ENCODE measurements around the gene PTTG2. TPM values are rescaled to one million over a fixed set of nuclear protein-coding genes. Genes with fewer than 3 reads are reported as not detected.
A peak's percentile ranks its signal among the peaks of the same experiment; 100 is the strongest.

Gene PTTG2
- total RNA-seq, 2 experiments from 2014 or later = 1.8 to 2.2 TPM

DNA sequence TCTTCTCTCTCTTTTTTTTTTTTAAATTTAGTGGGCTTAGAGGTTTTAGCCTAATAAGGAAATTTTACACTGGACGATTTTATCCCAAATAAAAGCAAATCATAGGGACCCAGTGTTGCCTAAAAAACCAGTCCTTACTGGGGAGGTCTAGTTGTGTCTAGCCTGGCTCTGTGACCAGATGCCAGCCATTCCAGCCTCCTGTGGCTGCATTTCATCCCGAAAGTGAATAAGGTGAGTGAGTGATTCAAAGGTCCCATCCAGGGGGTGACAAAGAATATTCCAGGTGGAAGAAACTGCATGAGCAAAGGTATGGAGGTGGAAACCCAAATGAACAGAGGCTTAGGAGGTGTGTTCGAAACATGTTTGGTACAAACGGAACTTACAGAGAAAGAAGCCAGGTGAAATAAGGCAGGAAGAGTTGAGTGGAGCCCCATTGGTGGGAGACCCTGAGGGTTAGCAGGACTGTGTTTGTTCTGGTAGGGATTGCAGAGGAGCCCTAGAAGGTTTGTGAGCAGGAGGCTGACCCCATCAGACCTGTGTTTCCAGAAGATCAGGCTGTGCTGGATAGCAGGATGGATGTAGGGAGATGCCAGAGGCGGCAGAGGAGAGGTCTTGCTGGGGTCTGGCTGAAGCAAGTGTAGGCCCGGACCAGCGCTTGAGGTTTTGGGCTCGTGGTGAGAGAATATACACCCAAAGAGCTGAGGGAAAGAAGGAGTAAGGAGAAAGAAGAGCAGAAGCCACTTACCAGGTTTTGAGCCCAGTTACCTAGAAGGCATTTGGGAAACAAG is 31.6 kb downstream of the PTTG2 start:
- no peaks in the 10 kb centered on the region for H3K27me3 Mint-ChIP-seq (ENCODE audit: low read depth)
- H3K27ac Mint-ChIP-seq = no peak overlapping the region
- POLR2A ChIA-PET = no interaction called here
- peaks cover 2% of the 10 kb centered on the region for H3K36me3 Mint-ChIP-seq (ENCODE audit: low read depth)
- no peaks in the 10 kb centered on the region for H3K9me3 Mint-ChIP-seq (ENCODE audit: insufficient read depth)
- CTCF ChIA-PET = no interaction called here
- H3K4me1 Mint-ChIP-seq (ENCODE audit: low read depth) = peaks cover 26% of the 10 kb centered on the region
- no peak overlapping the region for H3K4me3 Mint-ChIP-seq
- ATAC-seq (no peak), DNase-seq (no peak)

DNA sequence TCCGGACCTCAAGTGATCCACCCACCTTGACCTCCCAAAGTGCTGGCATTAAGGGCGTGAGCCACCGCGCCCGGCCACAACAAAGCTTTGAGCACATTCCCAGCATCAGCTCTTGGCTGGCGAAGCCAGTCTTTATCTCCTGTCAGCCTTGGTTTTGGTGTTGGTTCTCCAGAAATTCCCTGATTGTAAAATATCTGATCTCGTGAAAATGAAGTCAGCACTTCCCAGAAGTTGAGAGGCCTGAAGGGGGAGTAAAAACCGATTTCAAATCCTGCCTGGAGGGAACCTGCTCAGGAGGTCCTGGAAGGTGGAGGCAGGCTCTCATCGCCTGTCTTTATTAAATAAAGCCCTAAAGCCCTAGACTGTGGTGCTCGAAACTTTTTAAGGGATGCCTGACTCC is 33.6 kb downstream of the PTTG2 start:
- ChIA-PET CTCF (interaction anchor here (1.2 kb wide), 1 partner anchor 15 kb away, joined by 3 read pairs; no protein-coding TSS in a partner anchor), POLR2A (interaction anchor here (0.8 kb wide), 1 partner anchor 15 kb away, joined by 3 read pairs; no protein-coding TSS in a partner anchor)
- Mint-ChIP-seq H3K4me3 (no peak overlapping the region), H3K9me3 (ENCODE audit: insufficient read depth) (no peaks in the 10 kb centered on the region), H3K4me1 (ENCODE audit: low read depth) (peaks cover 39% of the 10 kb centered on the region), H3K27me3 (ENCODE audit: low read depth) (no peaks in the 10 kb centered on the region), H3K27ac (no peak overlapping the region), H3K36me3 (ENCODE audit: low read depth) (peaks cover 4% of the 10 kb centered on the region)
- no peak for DNase-seq
- no peak for ATAC-seq

DNA sequence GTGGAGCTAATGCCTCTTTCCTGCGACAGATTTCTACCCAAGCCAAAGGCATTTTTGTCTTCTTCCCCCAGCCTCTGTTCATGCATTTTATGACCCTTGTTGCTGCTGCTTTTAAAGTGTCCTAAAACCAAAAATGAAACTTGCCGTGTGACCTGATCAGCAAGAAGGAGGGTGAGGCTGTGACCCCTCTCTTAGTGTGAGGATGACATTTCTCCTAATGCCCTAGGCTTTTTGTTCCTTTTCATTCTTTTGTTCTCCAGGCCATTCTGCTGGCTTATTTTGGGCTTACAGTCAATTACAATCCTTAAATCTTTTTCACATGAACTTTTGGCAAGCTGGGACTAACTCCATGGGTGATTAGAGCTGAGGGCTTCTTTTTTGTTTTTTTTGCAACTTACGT is 34.4 kb downstream of the PTTG2 start:
- Mint-ChIP-seq H3K4me3 (no peak overlapping the region), H3K4me1 (ENCODE audit: low read depth) (peaks cover 47% of the 10 kb centered on the region), H3K9me3 (ENCODE audit: insufficient read depth) (no peaks in the 10 kb centered on the region), H3K27me3 (ENCODE audit: low read depth) (no peaks in the 10 kb centered on the region), H3K27ac (peak overlapping the region; percentile 6), H3K36me3 (ENCODE audit: low read depth) (peaks cover 4% of the 10 kb centered on the region)
- DNase-seq = no peak
- ChIA-PET CTCF (interaction anchor here (0.9 kb wide), 1 partner anchor 34 kb away, joined by 3 read pairs; no protein-coding TSS in a partner anchor), POLR2A (interaction anchor here (0.8 kb wide), 1 partner anchor 16 kb away, joined by 3 read pairs; no protein-coding TSS in a partner anchor)
- no peak for ATAC-seq

DNA sequence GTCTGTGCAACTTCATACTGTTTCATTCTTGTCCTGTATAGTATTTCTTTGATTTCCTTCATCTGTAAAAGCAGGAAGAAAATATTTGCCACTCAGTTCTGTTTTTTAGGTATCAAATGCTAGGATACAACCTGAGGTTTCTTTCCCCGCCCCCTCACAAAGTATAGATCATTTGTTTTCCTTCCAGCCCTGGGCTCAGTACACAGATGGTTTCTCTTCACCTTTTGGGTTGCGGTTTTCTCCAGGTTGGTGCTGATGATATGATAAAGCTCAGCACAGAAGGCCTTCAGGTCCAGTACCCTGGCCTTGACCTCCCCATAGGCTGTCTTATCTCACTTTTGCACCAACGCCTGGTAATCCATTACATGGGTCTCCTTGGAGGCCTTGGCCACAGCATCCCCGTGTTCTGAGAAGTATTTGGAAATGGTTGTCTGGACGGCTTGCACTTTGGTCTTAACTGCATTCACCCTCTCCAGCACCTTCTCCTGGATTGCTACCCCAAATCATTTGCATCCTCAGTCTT is 35.2 kb downstream of the PTTG2 start:
- H3K4me1 Mint-ChIP-seq (ENCODE audit: low read depth) = peaks cover 50% of the 10 kb centered on the region
- DNase-seq (no peak), ATAC-seq (no peak)
- no peaks in the 10 kb centered on the region for H3K9me3 Mint-ChIP-seq (ENCODE audit: insufficient read depth)
- ChIA-PET POLR2A (no interaction called here), CTCF (no interaction called here)
- H3K27me3 Mint-ChIP-seq (ENCODE audit: low read depth) = no peaks in the 10 kb centered on the region
- H3K36me3 Mint-ChIP-seq (ENCODE audit: low read depth) = peaks cover 4% of the 10 kb centered on the region
- H3K4me3 Mint-ChIP-seq = no peak overlapping the region
- no peak overlapping the region for H3K27ac Mint-ChIP-seq

DNA sequence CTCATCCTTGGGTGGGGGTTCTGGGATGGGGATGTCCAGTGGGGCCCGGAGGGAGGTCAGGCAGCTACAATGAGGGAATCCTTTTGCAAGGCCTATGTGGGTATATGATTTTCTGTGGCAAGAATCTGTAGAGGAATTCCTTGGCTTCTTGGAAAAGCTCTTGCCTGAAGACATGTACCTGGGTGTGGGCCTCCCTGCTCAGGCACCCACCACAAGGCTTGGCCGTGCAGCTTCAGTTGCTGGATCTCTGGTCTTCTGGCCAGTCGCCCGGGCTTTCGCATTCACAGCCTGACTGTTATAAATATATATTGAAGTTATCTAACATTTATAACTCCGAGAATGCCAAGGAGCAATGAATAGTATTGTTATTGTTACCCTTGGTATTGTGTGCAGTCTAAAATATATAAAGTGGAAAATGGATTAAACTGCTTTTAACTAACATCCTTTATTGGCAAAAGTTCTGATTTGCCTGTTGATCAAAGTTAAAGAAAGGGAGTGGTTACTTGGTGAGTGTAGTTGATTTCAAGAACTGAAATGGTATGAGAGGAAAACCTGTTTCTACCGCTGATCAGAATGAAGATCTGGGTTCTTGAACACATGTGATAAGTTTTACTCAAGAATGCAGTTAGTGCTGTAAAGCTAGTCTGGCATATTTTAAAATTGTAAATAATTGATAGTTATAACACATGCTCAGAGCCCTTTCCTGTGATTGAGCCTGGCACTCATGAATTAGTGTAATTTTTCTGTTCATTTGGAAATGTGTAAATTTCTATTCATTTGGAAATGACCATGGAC is 36.0 kb downstream of the PTTG2 start:
- DNase-seq = no peak
- no peak for ATAC-seq
- H3K27ac Mint-ChIP-seq = no peak overlapping the region
- no peak overlapping the region for H3K4me3 Mint-ChIP-seq
- H3K4me1 Mint-ChIP-seq (ENCODE audit: low read depth) = peaks cover 50% of the 10 kb centered on the region
- H3K27me3 Mint-ChIP-seq (ENCODE audit: low read depth) = no peaks in the 10 kb centered on the region
- POLR2A ChIA-PET = no interaction called here
- H3K9me3 Mint-ChIP-seq (ENCODE audit: insufficient read depth) = no peaks in the 10 kb centered on the region
- CTCF ChIA-PET = no interaction called here
- H3K36me3 Mint-ChIP-seq (ENCODE audit: low read depth) = peaks cover 6% of the 10 kb centered on the region

DNA sequence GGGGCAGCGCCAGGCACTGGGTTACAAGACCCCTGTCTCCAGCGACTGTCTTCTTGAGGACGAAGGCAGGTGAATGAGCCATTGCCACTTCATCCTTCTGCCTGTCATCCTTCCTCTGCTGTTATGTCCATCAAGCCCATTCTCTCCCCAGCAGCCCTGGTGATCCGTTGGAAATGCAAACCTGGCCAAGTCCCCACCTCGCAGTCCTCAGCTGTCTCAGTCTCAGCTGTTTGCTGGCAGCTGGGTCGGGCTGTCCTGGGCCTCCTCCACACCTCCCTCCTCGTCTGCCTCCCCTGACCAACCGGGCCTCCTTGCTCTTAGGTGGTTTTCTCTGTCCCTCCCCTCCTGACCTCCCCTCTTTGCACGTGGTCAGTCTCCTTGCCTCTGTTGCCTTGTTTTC is 38.0 kb downstream of the PTTG2 start:
- H3K27ac Mint-ChIP-seq = no peak overlapping the region

DNA sequence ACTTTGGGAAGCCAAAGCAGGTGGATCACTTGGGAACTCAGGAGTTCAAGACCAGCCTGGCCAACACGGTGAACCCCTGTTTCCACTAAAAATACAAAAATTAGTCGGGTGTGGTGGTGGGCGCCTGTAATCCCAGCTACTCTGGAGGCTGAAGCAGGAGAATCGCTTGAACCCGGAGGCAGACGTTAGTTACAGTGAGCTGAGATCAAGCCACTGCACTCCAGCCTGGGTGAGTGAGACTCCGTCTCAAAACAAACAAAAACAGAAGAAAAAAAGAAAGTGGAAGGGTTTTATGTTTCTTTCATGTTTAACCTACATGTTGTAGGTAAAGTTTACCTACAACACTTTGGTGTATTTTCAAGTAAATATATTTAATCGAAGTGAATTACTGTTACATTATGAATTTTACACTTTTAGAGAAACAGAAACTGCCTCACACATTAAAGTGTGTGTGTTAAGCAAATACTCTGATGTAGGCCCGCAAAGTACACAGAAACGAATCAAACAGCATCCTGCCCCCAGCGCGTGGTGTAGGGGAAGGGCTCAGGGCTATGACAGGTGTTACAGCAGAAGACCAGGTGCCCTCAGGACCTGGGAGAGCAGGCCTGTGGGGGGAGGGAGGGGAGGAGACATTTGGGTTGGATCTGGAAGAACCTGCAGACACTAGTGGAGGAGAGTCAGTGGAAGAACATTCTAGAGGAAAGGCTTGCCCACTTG is 39.0 kb downstream of the PTTG2 start:
- peak; percentile 37 for DNase-seq
- CTCF ChIA-PET = no interaction called here
- POLR2A ChIA-PET = interaction anchor here (1.0 kb wide), 1 partner anchor 109 kb away, joined by 3 read pairs; the partner anchor contains the start of gene TBC1D1
- Mint-ChIP-seq H3K4me3 (no peak overlapping the region), H3K36me3 (ENCODE audit: low read depth) (peaks cover 4% of the 10 kb centered on the region), H3K4me1 (ENCODE audit: low read depth) (peaks cover 53% of the 10 kb centered on the region), H3K9me3 (ENCODE audit: insufficient read depth) (no peaks in the 10 kb centered on the region), H3K27ac (peak overlapping the region; percentile 32), H3K27me3 (ENCODE audit: low read depth) (no peaks in the 10 kb centered on the region)
- peak; percentile 64 for ATAC-seq

More for the DNA sequence above, 38.0 kb downstream of the PTTG2 start:
- peaks cover 4% of the 10 kb centered on the region for H3K36me3 Mint-ChIP-seq (ENCODE audit: low read depth)
- POLR2A ChIA-PET = no interaction called here
- ATAC-seq (no peak), DNase-seq (no peak)
- H3K4me3 Mint-ChIP-seq = no peak overlapping the region
- CTCF ChIA-PET = no interaction called here
- peaks cover 55% of the 10 kb centered on the region for H3K4me1 Mint-ChIP-seq (ENCODE audit: low read depth)
- no peaks in the 10 kb centered on the region for H3K27me3 Mint-ChIP-seq (ENCODE audit: low read depth)
- H3K9me3 Mint-ChIP-seq (ENCODE audit: insufficient read depth) = no peaks in the 10 kb centered on the region

DNA sequence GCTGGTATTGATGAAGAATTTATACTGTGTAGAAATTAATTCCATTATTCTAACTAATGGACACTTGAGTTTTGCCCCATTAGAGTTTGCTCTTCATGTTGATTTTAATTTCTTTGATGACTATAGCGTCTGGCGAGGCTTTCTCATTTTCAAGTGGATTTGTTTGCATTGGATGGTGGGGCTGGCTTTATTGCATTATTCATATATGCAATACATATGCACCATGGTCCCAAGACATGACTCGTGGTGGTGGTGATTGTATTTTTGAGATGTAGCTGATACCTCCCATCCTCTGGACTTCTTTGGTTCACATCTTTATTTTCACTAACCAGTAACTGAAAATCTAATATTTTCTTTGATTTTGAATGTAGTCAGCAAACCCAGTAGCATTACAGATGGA is 39.8 kb downstream of the PTTG2 start:
- ChIA-PET CTCF (no interaction called here), POLR2A (interaction anchor here (1.0 kb wide), 1 partner anchor 109 kb away, joined by 3 read pairs; the partner anchor contains the start of gene TBC1D1)
- H3K27ac Mint-ChIP-seq = no peak overlapping the region
- H3K27me3 Mint-ChIP-seq (ENCODE audit: low read depth) = no peaks in the 10 kb centered on the region
- no peak for ATAC-seq
- no peaks in the 10 kb centered on the region for H3K9me3 Mint-ChIP-seq (ENCODE audit: insufficient read depth)
- DNase-seq = no peak
- peaks cover 46% of the 10 kb centered on the region for H3K4me1 Mint-ChIP-seq (ENCODE audit: low read depth)
- H3K4me3 Mint-ChIP-seq = no peak overlapping the region
- H3K36me3 Mint-ChIP-seq (ENCODE audit: low read depth) = peaks cover 5% of the 10 kb centered on the region

DNA sequence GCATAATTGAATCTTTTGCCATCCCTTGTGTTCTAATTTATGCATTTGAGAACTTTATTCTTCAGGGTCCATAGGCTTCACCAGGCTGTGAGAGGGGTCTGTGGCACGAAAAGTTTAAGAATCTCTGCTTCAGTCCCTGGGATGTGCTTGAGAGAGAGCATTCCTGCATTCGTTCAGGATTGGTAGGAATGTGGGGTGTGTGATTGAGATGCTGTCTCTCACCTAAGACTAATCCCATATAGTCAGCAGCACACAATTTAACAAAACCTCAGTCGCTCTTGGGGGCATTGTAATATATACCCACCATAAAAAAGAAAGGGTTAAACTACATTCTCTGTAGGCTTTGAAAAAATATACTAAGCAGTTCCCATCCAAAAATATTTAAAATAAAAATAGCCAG is 41.7 kb downstream of the PTTG2 start:
- ChIA-PET CTCF (no interaction called here), POLR2A (no interaction called here)
- Mint-ChIP-seq H3K36me3 (ENCODE audit: low read depth) (peaks cover 5% of the 10 kb centered on the region), H3K4me1 (ENCODE audit: low read depth) (peaks cover 37% of the 10 kb centered on the region), H3K4me3 (no peak overlapping the region), H3K9me3 (ENCODE audit: insufficient read depth) (no peaks in the 10 kb centered on the region), H3K27me3 (ENCODE audit: low read depth) (no peaks in the 10 kb centered on the region), H3K27ac (no peak overlapping the region)
- no peak for DNase-seq
- ATAC-seq = no peak

DNA sequence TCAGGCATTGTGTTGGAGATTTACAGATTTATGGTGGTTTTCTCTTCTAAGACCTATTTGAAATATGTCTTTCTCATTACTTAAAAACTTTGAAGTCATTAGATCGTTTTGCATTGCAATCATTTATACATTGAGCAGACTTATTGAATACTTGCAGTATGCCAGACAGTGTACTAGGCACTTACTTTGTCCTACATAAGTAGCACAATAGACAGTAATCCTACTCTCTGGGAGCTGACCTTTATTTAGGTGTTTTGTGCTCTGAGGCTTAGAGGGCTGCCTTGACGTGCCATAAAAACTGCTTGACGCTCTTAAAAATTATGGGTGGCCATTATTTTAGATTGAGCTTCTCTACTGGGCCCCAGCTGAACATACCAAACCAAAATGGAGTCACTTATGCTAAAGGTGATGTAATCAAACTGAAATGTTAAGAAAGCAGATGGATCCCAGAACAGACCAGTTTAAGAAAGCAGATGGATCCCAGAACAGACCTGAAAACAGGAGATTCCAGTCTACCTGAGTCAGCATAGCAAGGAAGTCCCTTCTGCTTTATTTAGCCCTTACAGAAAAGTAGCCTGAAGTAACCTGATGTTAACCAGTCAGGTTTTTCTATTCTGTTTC is 42.4 kb downstream of the PTTG2 start:
- Mint-ChIP-seq H3K9me3 (ENCODE audit: insufficient read depth) (no peaks in the 10 kb centered on the region), H3K4me3 (no peak overlapping the region), H3K27ac (no peak overlapping the region), H3K36me3 (ENCODE audit: low read depth) (peaks cover 5% of the 10 kb centered on the region), H3K4me1 (ENCODE audit: low read depth) (peaks cover 36% of the 10 kb centered on the region), H3K27me3 (ENCODE audit: low read depth) (no peaks in the 10 kb centered on the region)
- DNase-seq (no peak), ATAC-seq (no peak)
- ChIA-PET POLR2A (no interaction called here), CTCF (no interaction called here)

DNA sequence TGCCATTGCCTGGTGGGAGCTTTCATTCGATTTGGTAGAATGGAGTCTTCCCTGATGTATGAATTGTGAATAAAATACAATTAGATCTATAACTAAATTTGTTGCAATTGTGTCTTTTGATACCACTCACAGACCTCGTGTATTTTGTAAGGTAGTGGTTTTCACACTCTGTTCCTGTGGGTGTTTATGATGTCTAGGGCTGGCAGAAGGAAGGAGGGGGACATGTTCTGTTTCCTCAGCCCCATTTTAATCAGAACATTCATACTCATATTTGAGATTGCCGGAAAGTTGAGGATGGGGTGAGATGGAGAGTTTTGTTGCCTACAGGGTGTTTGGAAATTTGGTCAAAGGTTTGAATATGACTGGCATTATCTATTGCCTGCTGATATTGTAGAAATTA is 42.9 kb downstream of the PTTG2 start:
- H3K36me3 Mint-ChIP-seq (ENCODE audit: low read depth) = peaks cover 5% of the 10 kb centered on the region
- peaks cover 33% of the 10 kb centered on the region for H3K4me1 Mint-ChIP-seq (ENCODE audit: low read depth)
- POLR2A ChIA-PET = no interaction called here
- no peaks in the 10 kb centered on the region for H3K9me3 Mint-ChIP-seq (ENCODE audit: insufficient read depth)
- no peaks in the 10 kb centered on the region for H3K27me3 Mint-ChIP-seq (ENCODE audit: low read depth)
- DNase-seq (no peak), ATAC-seq (no peak)
- no peak overlapping the region for H3K27ac Mint-ChIP-seq
- CTCF ChIA-PET = no interaction called here
- no peak overlapping the region for H3K4me3 Mint-ChIP-seq
